Umbilical cord (tissue), 2 donors: ENCODE results near the gene MARS2. TPM values are rescaled to one million over a fixed set of nuclear protein-coding genes. Genes with fewer than 3 reads are reported as not detected.
"Not testable (repeated sequence)": the region's sequence is repeated elsewhere in the genome, so short reads cannot be mapped to it uniquely, and the experiment has no call there.

ENCODE experiments used
- DNase-seq: peaks from one replicate; pipeline ENCODE4 v3.0.0-alpha.2; 2015; ENCODE audit warnings: low spot score
- total RNA-seq: library from RNA; depleted of rRNA; stranded (reverse); fragments of >200 nt; gene quantifications from one replicate; pipeline ENCODE4 v1.2.3, GENCODE V29; 2014; ENCODE audit warnings: low replicate concordance; ENCODE audit not compliant: insufficient read depth

Gene MARS2
- total RNA-seq, 1 donor from 2014 or later = 8.7 TPM

GRCh38 chr2:197705912-197706838, 1.0 kb downstream of the MARS2 start:
- no peak for DNase-seq

- no peak for DNase-seq
These were observed 1.7 kb downstream of the MARS2 start for GRCh38 chr2:197706839-197707207.

DNA sequence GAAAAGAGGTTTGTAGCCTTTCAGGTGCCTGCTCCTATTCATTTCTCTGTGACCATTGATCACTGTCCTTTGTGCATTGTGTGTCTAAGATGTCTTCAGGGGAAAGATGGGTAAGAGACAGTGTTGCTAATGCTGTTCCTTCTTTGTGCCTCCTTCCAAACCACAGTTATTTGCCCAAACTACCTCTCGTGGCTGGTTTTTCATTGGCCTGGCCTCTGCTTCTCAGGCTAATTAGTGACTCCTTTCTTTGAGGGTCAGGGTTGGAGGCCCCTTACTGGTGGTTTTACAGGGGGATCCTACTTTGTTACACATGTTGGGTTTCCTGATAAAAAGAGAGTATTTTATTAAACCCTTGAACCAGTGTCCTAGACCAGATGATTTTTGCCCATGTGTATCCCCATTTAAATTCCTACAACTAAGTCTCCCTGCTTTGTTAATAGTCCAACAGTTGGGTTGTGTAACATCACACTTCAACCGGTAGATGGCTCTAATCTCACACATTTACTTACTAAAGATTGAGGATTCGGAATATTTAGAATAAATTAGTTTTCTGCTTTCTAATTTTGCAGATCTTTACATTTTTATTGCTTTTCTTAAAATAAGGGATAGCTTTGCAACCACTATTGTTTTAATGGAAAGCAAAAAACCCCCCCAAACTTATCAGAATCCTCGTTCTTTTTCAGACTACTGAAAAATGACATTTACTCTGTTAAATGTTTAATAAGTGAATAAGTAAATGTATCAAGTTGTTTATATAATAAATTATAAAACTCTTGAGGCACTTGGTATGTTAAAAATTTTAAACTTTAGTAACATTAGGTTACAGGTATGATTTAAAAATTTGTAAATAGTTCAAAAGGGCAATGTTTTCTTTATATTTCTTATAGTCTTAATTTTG, 2.4 kb downstream of the MARS2 start:
- peak; percentile 43 for DNase-seq

DNA sequence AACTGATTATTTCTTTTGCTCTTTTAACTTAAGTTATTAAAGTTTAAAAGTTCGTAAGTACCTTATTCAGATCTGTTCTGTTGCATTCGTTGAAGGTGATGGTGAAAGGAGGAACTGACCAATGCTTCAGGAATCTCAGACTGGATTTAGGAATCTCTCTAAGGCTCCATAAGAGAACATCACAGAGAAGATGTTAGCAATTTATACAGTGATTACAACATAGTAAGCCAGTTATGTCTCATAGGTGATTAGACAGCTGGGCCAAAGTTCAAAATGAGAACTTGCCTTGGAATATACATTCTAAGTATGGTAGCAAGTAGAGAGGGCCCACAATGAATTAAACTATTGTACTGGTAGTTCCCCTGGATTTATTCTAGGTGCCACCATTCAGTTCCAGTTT, 3.2 kb downstream of the MARS2 start:
- peak; percentile 27 for DNase-seq

DNA sequence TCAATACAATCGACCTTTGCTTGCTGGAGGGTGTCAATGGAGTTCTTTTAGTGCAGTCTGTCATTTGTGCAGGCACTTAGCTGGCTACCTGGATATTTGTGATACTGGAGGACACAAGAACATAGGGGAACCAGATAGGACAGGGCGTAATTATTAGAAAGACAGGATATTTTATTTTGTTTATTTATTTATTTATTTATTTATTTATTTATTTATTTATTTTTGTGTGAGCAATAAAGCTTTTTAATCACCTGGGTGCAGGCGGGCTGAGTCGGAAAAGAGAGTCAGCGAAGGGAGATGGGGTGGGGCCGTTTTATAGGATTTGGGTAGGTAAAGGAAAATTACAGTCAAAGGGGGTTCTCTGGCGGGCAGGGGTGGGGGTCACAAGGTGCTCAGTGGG, 4.0 kb downstream of the MARS2 start:
- not testable (repeated sequence) for DNase-seq

GRCh38 chr2:197710424-197711042, 5.4 kb downstream of the MARS2 start:
- DNase-seq = no peak

- no peak for DNase-seq
These were observed 6.4 kb downstream of the MARS2 start for GRCh38 chr2:197711578-197711977.

DNA sequence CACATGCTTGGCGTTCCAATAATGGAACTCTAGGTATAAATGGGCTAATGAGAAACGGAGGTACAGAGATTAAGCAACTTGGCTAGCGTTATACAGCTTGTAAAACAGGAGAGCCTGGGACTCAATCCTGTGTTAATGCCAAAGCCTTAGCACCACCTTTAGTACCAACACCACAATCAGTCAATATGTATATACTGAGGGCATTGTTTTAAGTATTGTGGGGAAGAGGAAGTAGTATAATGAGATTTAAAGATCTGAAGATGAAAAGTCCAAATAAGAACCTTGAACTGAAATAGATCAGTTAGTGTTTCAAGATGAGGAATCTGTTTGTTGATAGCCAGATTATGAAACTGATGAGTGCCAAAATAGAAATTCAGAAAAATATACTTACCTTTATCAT, 8.1 kb downstream of the MARS2 start:
- no peak for DNase-seq

GRCh38 chr2:197717863-197718262, 12.7 kb downstream of the MARS2 start:
- DNase-seq = no peak

DNA sequence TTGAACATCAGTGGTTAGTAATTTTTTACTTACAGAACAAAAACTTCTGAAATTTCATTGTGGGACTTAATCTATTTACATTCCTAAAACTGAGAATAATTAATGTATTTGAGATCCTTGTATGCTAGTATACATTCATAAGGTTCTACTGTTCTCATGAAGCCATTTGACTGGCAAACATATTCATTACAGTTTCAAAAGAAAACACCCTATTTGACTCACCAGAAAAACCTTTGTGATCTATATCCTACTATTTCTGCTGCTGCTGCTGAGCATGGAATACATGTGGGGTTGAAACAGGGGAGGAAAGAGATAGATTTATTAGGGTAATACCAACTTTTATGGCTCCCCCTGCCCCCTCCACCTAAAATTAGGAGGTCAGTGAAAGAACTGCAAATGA, 21.8 kb downstream of the MARS2 start:
- no peak for DNase-seq

DNA sequence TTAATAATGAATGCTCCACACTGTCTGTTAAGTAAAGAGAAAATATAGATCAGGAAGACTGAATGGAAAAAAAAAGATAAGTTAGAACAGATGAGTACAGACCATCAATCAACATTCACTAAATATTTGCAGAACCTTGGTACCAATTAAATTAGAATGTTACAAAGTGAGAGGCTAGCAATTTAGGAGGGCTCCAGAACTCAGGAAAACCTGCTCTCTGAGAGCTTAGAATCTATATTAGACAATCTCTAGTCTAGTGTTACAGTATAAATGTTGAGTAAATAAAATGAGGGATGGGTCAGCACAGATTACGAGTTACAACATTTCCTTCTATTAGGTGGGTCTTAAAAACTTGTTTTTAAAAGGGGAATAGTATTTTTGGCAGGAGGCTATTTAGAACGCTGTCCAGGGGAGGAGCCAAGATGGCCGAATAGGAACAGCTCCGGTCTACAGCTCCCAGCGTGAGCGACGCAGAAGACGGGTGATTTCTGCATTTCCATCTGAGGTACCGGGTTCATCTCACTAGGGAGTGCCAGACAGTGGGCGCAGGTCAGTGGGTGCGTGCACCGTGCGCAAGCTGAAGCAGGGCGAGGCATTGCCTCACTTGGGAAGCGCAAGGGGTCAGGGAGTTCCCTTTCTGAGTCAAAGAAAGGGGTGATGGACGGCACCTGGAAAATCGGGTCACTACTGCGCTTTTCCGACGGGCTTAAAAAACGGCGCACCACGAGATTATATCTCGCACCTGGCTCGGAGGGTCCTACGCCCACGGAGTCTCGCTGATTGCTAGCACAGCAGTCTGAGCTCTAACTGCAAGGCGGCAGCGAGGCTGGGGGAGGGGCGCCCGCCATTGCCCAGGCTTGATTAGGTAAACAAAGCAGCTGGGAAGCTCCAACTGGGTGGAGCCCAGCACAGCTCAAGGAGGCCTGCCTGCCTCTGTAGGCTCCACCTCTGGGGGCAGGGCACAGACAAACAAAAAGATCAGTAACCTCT, 23.7 kb downstream of the MARS2 start:
- not testable (repeated sequence) for DNase-seq

DNA sequence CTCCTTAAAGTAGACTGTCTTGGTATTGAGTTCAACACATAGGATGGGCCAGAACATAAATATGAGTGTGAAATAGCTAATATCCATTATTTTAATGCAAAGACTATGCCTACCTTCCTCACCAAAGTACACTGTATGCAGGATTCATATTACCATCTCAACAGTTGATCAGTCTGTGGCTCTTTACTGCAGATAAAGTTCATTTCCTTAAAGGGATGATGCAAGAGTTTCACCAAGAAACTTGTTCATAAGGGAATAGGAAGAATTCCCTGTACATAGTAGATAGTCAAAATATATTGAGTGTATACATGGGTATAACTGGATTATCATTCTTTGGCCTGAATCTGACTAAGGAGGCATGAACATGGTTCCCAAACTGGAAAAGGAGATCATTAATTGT, 35.0 kb downstream of the MARS2 start:
- no peak for DNase-seq

Other genes with a start within 250 kb of the MARS2 start
- gene HSPD1, start 205.5 kb upstream of the MARS2 start, total RNA-seq = 174 TPM
- gene HSPE1, start 205.0 kb upstream of the MARS2 start, total RNA-seq = 78.2 TPM
- 49.1 TPM for gene MOB4, start 189.3 kb upstream of the MARS2 start, total RNA-seq
- 18.1 TPM for gene RFTN2, start 29.8 kb upstream of the MARS2 start, total RNA-seq
- 5.5 TPM for gene BOLL, start 80.0 kb downstream of the MARS2 start, total RNA-seq
- gene PLCL1, start 99.2 kb downstream of the MARS2 start, total RNA-seq = 13.5 TPM